IMR-90 (cell line): ENCODE data around the gene PIPOX. TPM values are rescaled to one million over a fixed set of nuclear protein-coding genes. Genes with fewer than 3 reads are reported as not detected.

Source experiments
- ATAC-seq: fragments of 200-7000 bp; cut with Tn5 transposase; 2 replicates; pipeline ENCODE4 v1.9.1; 2020; ENCODE audit warnings: low read depth, mild to moderate bottlenecking, moderate library complexity
- BruUV-seq: library from RNA; stranded (reverse); fragments of 400-500 nt; replicated peaks from 2 replicates; lab custom pipeline; 2021; lab: Mats Ljungman, UMichigan
- CTCF ChIA-PET: fragments of 300-600 bp; formaldehyde crosslinking; extraction: SDS; loops from one replicate; lab custom pipeline; 2021; ENCODE audit warnings: antibody characterized with exemption; lab: Yijun Ruan, JAX
- POLR2A ChIA-PET: fragments of 300-600 bp; sonication (Branson Sonifier 250); formaldehyde crosslinking; loops from one replicate; lab custom pipeline; 2022; ENCODE audit warnings: antibody characterized with exemption; ENCODE audit not compliant: unreplicated experiment; lab: Charles Lee
- DNase-seq: peaks from one replicate; pipeline ENCODE4 v3.0.0; 2013
- H2AFZ ChIP-seq: replicated peaks from 2 replicates; pipeline ENCODE3; 2013; ENCODE audit warnings: low read length, mild to moderate bottlenecking; ENCODE audit not compliant: poor library complexity
- H2AK5ac ChIP-seq: 2 replicates; pipeline ENCODE4 v1.6.1; 2013; ENCODE audit warnings: low read depth, low read length, inconsistent platforms
- H2AK9ac ChIP-seq: replicated peaks from 2 replicates; pipeline ENCODE3; 2013; ENCODE audit warnings: mild to moderate bottlenecking, low read depth, low read length, moderate library complexity; ENCODE audit not compliant: poor library complexity
- H2BK120ac ChIP-seq: 2 replicates; pipeline ENCODE4 v1.6.1; 2013; ENCODE audit warnings: low read depth, low read length, inconsistent platforms
- H2BK15ac ChIP-seq: 3 replicates; pipeline ENCODE4 v1.6.1; 2013; ENCODE audit warnings: low read depth, low read length, inconsistent platforms
- H2BK20ac ChIP-seq: 2 replicates; pipeline ENCODE4 v1.6.1; 2013; ENCODE audit warnings: low read depth, mild to moderate bottlenecking, inconsistent platforms, low read length, moderate library complexity
- H2BK5ac ChIP-seq: 2 replicates; pipeline ENCODE4 v1.6.1; 2013; ENCODE audit warnings: mild to moderate bottlenecking, low read depth, low read length, inconsistent platforms; ENCODE audit not compliant: poor library complexity, severe bottlenecking
- H3K14ac ChIP-seq: replicated peaks from 2 replicates; pipeline ENCODE4 v1.6.1; 2013; ENCODE audit warnings: low read depth, low read length, inconsistent platforms
- H3K18ac ChIP-seq: 2 replicates; pipeline ENCODE4 v1.6.1; 2013; ENCODE audit warnings: low read depth, low read length, control low read depth
- H3K23ac ChIP-seq: 2 replicates; pipeline ENCODE4 v1.6.1; 2013; ENCODE audit warnings: low read depth, low read length, inconsistent platforms
- H3K27ac ChIP-seq: 2 replicates; pipeline ENCODE4 v1.5.1; 2013; ENCODE audit warnings: mild to moderate bottlenecking, control low read depth, low read length; ENCODE audit not compliant: insufficient read depth
- H3K27me3 ChIP-seq: 2 replicates; pipeline ENCODE4 v1.6.1; 2013; ENCODE audit warnings: low read length; ENCODE audit not compliant: control insufficient read depth, insufficient read depth
- H3K36me3 ChIP-seq: 2 replicates; pipeline ENCODE4 v1.6.1; 2013; ENCODE audit warnings: low read length, mixed read lengths; ENCODE audit not compliant: control insufficient read depth, insufficient read depth
- H3K4ac ChIP-seq: 2 replicates; pipeline ENCODE4 v1.6.1; 2013; ENCODE audit warnings: low read depth, low read length, inconsistent platforms
- H3K4me1 ChIP-seq: 2 replicates; pipeline ENCODE4 v1.6.1; 2013; ENCODE audit warnings: low read length, mixed read lengths; ENCODE audit not compliant: control insufficient read depth, insufficient read depth
- H3K4me2 ChIP-seq: 2 replicates; pipeline ENCODE4 v1.6.1; 2013; ENCODE audit warnings: low read depth, mild to moderate bottlenecking, control low read depth, low read length, moderate library complexity
- H3K4me3 ChIP-seq: 2 replicates; pipeline ENCODE4 v1.5.1; 2013; ENCODE audit warnings: low read depth, mild to moderate bottlenecking, control low read depth, low read length, moderate library complexity; ENCODE audit not compliant: insufficient read depth
- H3K56ac ChIP-seq: 2 replicates; pipeline ENCODE4 v1.6.1; 2013; ENCODE audit warnings: low read length, inconsistent platforms; ENCODE audit not compliant: insufficient read depth; ENCODE audit errors: extremely low read depth
- H3K79me1 ChIP-seq, 2 experiments: 2 replicates each; pipeline ENCODE4 v1.6.1; 2013; ENCODE audit warnings: low read length in 2 of 2, inconsistent platforms in 1 of 2, low read depth in 1 of 2
- H3K9ac ChIP-seq: 2 replicates; pipeline ENCODE4 v1.6.1; 2013; ENCODE audit warnings: low read depth, low read length, control low read depth
- H3K9me1 ChIP-seq: 2 replicates; pipeline ENCODE4 v1.6.1; 2013; ENCODE audit warnings: low read length, inconsistent platforms; ENCODE audit not compliant: insufficient read depth
- H3K9me3 ChIP-seq: 2 replicates; pipeline ENCODE4 v1.6.1; 2013; ENCODE audit warnings: low read length; ENCODE audit not compliant: control insufficient read depth, insufficient read depth
- H4K20me1 ChIP-seq: 2 replicates; pipeline ENCODE4 v1.6.1; 2013; ENCODE audit warnings: low read length, inconsistent platforms; ENCODE audit not compliant: insufficient read depth
- H4K5ac ChIP-seq: 2 replicates; pipeline ENCODE4 v1.6.1; 2013; ENCODE audit warnings: mild to moderate bottlenecking, low read depth, low read length, control low read depth
- H4K8ac ChIP-seq, 2 experiments: 2 replicates each; pipeline ENCODE4 v1.6.1; 2013; ENCODE audit warnings: low read depth in 2 of 2, low read length in 2 of 2, control low read depth in 1 of 2, inconsistent platforms in 1 of 2
- H4K91ac ChIP-seq: 2 replicates; pipeline ENCODE4 v1.6.1; 2013; ENCODE audit warnings: low read depth, low read length, inconsistent platforms; ENCODE audit not compliant: insufficient read depth
- BHLHE40 ChIP-seq: fragments of 150-350 bp; IDR thresholded peaks from 2 replicates; pipeline ENCODE4 v1.6.1; 2016; ENCODE audit warnings: mild to moderate bottlenecking, low read depth, low read length
- CHD1 ChIP-seq: IDR thresholded peaks from 2 replicates; pipeline ENCODE4 v1.6.1; 2012; ENCODE audit warnings: low read depth, low read length, improper control_type of control experiment
- CTCF ChIP-seq: conservative IDR thresholded peaks from 2 replicates; pipeline ENCODE4 v1.5.1; 2012; ENCODE audit warnings: mild to moderate bottlenecking, low read depth, low read length, improper control_type of control experiment
- ELK1 ChIP-seq: fragments of 150-350 bp; IDR thresholded peaks from 2 replicates; pipeline ENCODE4 v1.6.1; 2016; ENCODE audit warnings: low read depth, mild to moderate bottlenecking, low read length, moderate library complexity, borderline replicate concordance
- FOS ChIP-seq: fragments of 150-350 bp; IDR thresholded peaks from 2 replicates; pipeline ENCODE4 v1.6.1; 2016; ENCODE audit warnings: low read depth, low read length
- MAFK ChIP-seq: IDR thresholded peaks from 2 replicates; pipeline ENCODE4 v1.6.1; 2012; ENCODE audit warnings: low read depth, low read length, improper control_type of control experiment
- MAZ ChIP-seq: IDR thresholded peaks from 2 replicates; pipeline ENCODE4 v1.6.1; 2012; ENCODE audit warnings: low read depth, mild to moderate bottlenecking, low read length, improper control_type of control experiment, moderate library complexity, borderline replicate concordance
- MXI1 ChIP-seq: IDR thresholded peaks from 2 replicates; pipeline ENCODE4 v1.6.1; 2012; ENCODE audit warnings: low read depth, mild to moderate bottlenecking, low read length, moderate library complexity, borderline replicate concordance
- NFE2L2 ChIP-seq: fragments of 150-350 bp; IDR thresholded peaks from 2 replicates; pipeline ENCODE4 v1.6.1; 2016; ENCODE audit warnings: low read depth, mild to moderate bottlenecking, low read length
- POLR2A ChIP-seq: IDR thresholded peaks from 2 replicates; pipeline ENCODE4 v1.6.1; 2012; ENCODE audit warnings: mild to moderate bottlenecking, low read depth, low read length
- RCOR1 ChIP-seq: IDR thresholded peaks from 2 replicates; pipeline ENCODE4 v1.6.1; 2012; ENCODE audit warnings: mild to moderate bottlenecking, low read length, improper control_type of control experiment; ENCODE audit not compliant: insufficient replicate concordance
- SMC3 ChIP-seq: fragments of 150-350 bp; IDR thresholded peaks from 2 replicates; pipeline ENCODE4 v1.6.1; 2016; ENCODE audit warnings: low read depth, mild to moderate bottlenecking, antibody characterized with exemption, low read length, moderate library complexity
- USF2 ChIP-seq: fragments of 150-350 bp; IDR thresholded peaks from 2 replicates; pipeline ENCODE4 v1.6.1; 2017; ENCODE audit warnings: mild to moderate bottlenecking, antibody characterized with exemption, low read length, low read depth
- WGBS, 2 experiments: methylation state at CpG; one replicate each; pipeline versions ENCODE4 v1.1.5 to v1.1.7; 2013; ENCODE audit warnings: missing lambda C conversion rate in 2 of 2; ENCODE audit not compliant: insufficient read length in 1 of 2; ENCODE audit errors: extremely low coverage in 2 of 2; 5-methylcytosine and 5-hydroxymethylcytosine counted together
- dilution Hi-C: fragments of 300-500 bp; cut with HindIII; formaldehyde crosslinking; loops from one replicate; pipeline ENCODE4 v1.14.3; 2018; ENCODE audit warnings: low sequenced_read_pairs; ENCODE audit not compliant: unreplicated experiment
- in situ Hi-C: fragments of 300-500 bp; cut with MboI; formaldehyde crosslinking; loops from 3 replicates; pipeline ENCODE4 v1.14.3; 2019; ENCODE audit warnings: low sequenced_read_pairs, inconsistent platforms, mixed read lengths
- intact Hi-C: fragments of 100-400 bp; cut with micrococcal nuclease; formaldehyde crosslinking; loops from 2 replicates; pipeline ENCODE4 v1.10.0; 2022
- polyA plus RNA-seq, 3 experiments: library from polyadenylated mRNA; depleted of rRNA; stranded (reverse); fragments of >200 nt; gene quantifications; 2 replicates each; pipeline ENCODE4 v1.2.3, GENCODE V29; 2012; ENCODE audit warnings: low replicate concordance in 1 of 3
- total RNA-seq: library from RNA; depleted of rRNA; stranded (reverse); fragments of >200 nt; gene quantifications from 2 replicates; pipeline ENCODE4 v1.2.3, GENCODE V29; 2012

The PIPOX gene
- total and polyA plus RNA-seq, 2 of the 4 experiments (the other 2 are of a cell fraction): 0.43 to 1.3 TPM

GRCh38 chr17:29066606-29067005 lies 23.7 kb downstream of the PIPOX start:
- Histone ChIP-seq H4K91ac (no peak overlapping the region), H3K9me1 (no peaks in the 10 kb centered on the region), H3K9me3 (no peaks in the 10 kb centered on the region), H3K56ac (no peak overlapping the region), H3K27me3 (peaks cover 34% of the 10 kb centered on the region), H3K9ac (no peak overlapping the region), H4K8ac (no peak overlapping the region), H3K36me3 (no peaks in the 10 kb centered on the region), H2AFZ (no peak overlapping the region), H2AK5ac (no peak overlapping the region), H3K79me1 (no peaks in the 10 kb centered on the region), H3K4ac (no peak overlapping the region), H2BK120ac (no peak overlapping the region), H3K4me1 (no peaks in the 10 kb centered on the region), H3K18ac (no peak overlapping the region), H2BK15ac (no peak overlapping the region), H2BK20ac (no peak overlapping the region), H4K5ac (no peak overlapping the region), H2AK9ac (no peak overlapping the region), H3K4me3 (no peak overlapping the region), H3K27ac (no peak overlapping the region), H3K14ac (no peak overlapping the region), H4K20me1 (no peaks in the 10 kb centered on the region; the same call in 1 of the 2 replicates), H3K23ac (no peak overlapping the region), H2BK5ac (no peak overlapping the region), H3K4me2 (no peak overlapping the region)
- dilution Hi-C loops: no loop called here
- intact Hi-C loops: loop anchor here (5.0 kb wide), 1 partner anchor 44 kb away; no protein-coding TSS in a partner anchor
- BruUV-seq: no TSS peak
- TF ChIP-seq MAZ (no peak), CHD1 (no peak), FOS (no peak), RCOR1 (no peak), MXI1 (no peak), CTCF (no peak), BHLHE40 (no peak), NFE2L2 (no peak), USF2 (no peak), SMC3 (no peak), ELK1 (no peak), POLR2A (no peak), MAFK (no peak)
- POLR2A ChIA-PET: no interaction called here
- WGBS, 2 experiments: 50% methylated on average over 1 of the region's 7 CpGs; no CpG with 5 or more reads in 1 of the 2 experiments
- CTCF ChIA-PET: no interaction called here
- ATAC-seq (no peak), DNase-seq (no peak)
- in situ Hi-C loops: no loop called here
